GM21515 (cell line): ENCODE measurements around the gene ANGPTL4.
"Not testable (repeated sequence)": the region's sequence is repeated elsewhere in the genome, so short reads cannot be mapped to it uniquely, and the experiment has no call there.

ENCODE experiments used
- ATAC-seq: cut with Tn5 transposase; IDR thresholded peaks from one replicate; pipeline ENCODE4 v1.9.1; 2021; ENCODE audit not compliant: unreplicated experiment

The ANGPTL4 gene

DNA sequence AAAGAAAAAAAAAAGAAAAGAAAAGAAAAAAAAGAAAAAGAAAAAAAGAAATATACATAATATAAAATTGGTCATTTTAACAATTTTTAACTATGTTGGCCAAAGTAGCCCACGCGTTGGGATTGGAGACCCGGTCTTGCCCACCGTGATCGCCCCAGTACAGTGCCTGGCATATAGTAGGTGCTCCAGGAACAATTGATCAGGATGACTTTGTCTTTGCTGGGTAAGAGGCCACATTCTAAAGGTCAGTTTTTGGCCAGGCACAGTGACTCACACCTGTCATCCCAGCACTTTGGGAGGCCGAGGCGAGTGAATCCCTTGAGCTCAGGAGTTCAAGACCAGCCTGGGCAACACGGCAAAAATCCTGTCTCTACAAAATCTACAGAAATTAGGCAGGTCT, 3.8 kb upstream of the ANGPTL4 start:
- no peak for ATAC-seq

GRCh38 chr19:8361921-8362793, 1.8 kb upstream of the ANGPTL4 start:
- ATAC-seq = no peak

DNA sequence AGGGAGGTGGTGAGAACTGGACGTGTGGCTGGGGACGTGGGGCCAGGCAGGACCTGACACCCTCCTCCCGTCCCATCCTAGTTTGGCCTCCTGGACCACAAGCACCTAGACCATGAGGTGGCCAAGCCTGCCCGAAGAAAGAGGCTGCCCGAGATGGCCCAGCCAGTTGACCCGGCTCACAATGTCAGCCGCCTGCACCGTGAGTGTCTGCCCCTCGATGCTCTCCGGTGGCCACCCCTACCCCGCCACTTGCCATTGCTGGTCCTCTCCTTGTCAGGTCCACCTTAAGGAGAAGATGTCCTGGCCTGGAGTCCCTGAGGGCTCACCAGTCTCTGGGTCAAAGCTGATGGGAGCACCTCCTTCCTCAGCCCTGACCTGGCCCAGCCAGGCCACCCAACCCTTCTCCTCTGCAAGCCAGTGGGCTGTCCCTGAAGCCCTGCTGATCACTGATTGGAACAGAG, 2.2 kb downstream of the ANGPTL4 start:
- ATAC-seq = no peak

DNA sequence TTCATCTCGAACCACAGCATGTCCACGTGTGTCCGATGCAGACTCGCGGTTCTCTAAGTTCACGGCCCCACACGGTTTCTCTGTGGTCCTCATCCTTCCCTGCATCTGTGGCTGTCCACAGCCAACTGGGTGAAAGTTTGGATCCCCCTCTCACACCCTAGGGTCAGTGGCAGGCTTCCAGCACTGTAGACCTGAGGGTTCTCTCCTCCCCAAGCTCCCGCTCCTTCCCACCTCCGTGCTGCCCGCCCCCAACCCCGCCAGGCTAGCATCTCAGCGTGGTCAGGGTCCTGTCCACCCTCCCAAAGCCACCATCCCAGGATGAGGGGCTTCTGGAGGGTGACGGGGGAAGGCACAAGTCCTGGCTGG, 3.0 kb downstream of the ANGPTL4 start:
- no peak for ATAC-seq

DNA sequence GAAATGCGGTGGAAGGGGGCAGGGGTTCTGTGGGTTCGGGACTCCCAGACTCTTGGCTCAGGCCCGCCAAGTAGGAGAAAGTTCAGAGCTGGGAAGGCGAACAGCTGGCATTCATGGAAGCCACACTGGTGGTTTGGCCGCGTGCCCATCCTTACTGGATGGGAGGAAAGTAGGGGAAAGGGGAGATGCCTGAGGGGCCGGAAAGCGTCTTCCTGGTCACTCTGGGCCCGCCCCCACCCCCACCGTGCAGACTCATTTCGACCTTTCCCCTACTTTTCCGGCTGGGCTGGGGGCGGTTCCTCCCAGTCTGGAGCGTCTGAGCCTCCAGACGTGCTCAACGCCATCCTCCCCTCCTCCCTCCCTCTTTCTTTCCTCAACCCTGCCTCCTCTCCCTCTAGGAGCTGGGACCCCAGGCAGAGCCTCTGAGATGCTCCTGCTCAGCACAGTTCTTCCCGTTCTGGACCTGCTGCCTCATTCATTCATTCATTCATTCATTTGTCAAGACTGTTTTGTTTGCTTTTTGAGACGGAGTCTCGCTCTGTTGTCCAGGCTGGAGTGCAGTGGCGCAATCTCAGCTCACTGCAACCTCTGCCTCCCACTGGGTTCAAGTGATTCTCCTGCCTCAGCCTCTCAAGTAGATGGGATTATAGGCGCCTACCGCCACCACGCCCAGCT, 3.5 kb downstream of the ANGPTL4 start:
- ATAC-seq = no peak

GRCh38 chr19:8370176-8371010, 6.4 kb downstream of the ANGPTL4 start:
- ATAC-seq = no peak

GRCh38 chr19:8371011-8371804, 7.3 kb downstream of the ANGPTL4 start:
- ATAC-seq = no peak

DNA sequence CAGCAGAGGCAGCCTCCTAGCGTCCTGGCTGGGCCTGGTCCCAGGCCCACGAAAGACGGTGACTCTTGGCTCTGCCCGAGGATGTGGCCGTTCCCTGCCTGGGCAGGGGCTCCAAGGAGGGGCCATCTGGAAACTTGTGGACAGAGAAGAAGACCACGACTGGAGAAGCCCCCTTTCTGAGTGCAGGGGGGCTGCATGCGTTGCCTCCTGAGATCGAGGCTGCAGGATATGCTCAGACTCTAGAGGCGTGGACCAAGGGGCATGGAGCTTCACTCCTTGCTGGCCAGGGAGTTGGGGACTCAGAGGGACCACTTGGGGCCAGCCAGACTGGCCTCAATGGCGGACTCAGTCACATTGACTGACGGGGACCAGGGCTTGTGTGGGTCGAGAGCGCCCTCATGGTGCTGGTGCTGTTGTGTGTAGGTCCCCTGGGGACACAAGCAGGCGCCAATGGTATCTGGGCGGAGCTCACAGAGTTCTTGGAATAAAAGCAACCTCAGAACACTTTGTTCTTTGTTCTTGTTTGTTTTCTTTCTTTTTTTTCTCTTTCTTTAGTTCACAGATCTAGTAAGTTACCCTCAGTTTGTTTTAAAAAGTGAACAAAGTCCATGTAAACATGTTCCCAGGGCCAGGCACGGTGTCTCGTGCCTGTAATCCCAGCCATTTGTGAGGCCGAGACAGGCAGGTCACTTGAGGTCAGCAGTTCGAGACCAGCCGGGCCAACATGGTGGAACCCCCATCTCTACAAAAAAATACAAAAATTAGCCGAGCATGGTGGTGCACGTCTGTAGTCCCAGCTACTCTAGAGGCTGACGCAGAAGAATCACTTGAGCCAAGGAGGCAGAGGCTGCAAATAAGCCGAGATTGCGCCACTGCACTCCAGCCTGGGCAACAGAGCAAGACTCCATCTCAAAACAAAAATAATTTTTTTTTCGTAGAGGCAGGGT, 10.2 kb downstream of the ANGPTL4 start:
- ATAC-seq = no peak

- not testable (repeated sequence) for ATAC-seq
Measured at GRCh38 chr19:8375766-8376165, 11.8 kb downstream of the ANGPTL4 start.

DNA sequence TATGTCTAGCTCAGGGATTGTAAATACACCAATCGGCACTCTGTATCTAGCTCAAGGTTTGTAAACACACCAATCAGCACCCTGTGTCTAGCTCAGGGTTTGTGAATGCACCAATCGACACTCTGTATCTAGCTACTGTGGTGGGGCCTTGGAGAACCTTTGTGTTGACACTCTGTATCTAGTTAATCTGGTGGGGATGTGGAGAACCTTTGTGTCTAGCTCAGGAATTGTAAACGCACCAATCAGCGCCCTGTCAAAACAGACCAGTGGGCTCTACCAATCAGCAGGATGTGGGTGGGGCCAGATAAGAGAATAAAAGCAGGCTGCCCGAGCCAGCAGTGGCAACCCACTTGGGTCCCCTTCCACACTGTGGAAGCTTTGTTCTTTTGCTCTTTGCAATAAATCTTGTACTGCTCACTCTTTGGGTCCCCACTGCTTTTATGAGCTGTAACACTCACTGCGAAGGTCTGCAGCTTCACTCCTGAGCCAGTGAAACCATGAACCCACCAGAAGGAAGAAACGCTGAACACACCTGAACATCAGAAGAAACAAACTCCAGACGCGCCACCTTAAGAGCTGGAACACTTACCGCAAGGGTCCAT, 12.5 kb downstream of the ANGPTL4 start:
- not testable (repeated sequence) for ATAC-seq

GRCh38 chr19:8377598-8377997, 13.6 kb downstream of the ANGPTL4 start:
- ATAC-seq = no peak

DNA sequence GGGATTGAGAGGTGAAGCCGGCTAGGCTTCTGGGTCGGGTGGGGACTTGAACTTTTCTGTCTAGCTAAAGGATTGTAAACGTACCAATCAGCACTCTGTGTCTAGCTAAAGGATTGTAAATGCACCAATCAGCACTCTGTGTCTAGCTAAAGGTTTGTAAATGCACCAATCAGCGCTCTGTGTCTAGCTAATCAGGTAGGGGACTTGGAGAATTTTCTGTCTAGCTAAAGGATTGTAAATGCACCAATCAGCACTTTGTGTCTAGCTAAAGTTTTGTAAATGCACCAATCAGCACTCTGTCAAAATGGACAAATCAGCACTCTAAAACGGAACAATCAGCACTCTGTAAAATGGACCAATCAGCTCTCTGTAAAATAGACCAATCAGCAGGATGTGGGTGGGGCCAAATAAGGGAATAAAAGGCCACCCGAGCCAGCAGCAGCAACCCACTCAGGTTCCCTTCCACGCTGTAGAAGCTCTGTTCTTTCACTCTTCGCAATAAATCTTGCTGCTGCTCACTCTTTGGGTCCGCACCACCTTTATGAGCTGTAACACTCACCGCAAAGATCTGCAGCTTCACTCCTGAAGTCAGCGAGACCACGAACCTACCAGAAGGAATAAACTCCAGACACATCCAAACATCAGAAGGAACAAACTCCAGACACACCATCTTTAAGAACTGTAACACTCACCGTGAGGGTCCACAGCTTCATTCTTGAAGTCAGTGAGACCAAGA, 15.4 kb downstream of the ANGPTL4 start:
- ATAC-seq = not testable (repeated sequence)

DNA sequence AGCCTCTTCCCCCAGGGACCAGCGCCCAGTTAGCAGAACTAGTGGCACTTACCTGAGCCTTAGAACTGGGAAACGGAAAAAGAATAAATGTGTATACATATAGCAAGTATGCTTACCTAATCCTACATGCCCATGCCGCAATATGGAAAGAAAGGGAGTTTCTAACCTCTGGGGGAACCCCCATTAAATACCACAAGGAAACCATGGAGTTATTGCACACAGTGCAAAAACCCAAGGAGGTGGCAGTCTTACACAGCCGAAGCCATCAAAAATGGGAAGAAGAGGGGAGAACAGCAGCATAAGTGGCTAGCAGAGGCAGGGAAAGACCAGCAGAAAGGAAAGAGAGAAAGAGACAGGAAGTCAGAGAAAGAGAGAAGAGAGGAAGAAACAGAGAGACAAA, 20.6 kb downstream of the ANGPTL4 start:
- ATAC-seq = not testable (repeated sequence)

DNA sequence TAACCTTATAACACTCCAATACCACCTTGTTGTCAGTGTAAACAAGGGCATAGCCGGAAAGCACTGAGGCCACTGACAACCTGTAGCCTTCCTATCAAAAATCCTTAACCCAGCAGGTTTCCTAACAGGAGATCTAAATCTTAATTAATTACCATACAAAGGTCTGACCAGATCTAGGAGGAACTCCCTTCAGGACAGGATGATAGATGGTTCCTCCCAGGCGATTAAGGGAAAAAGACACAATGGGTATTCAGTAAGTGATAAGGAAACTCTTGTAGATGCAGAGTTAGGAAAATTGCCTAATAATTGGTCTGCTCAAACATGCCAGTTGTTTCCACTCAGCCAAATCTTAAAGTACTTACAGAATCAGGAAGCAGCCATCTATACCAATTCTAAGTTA, 21.1 kb downstream of the ANGPTL4 start:
- ATAC-seq = not testable (repeated sequence)

- ATAC-seq = not testable (repeated sequence)
Measured at GRCh38 chr19:8385566-8385965, 21.6 kb downstream of the ANGPTL4 start.

GRCh38 chr19:8386419-8386818, 22.5 kb downstream of the ANGPTL4 start:
- ATAC-seq = not testable (repeated sequence)

- no peak for ATAC-seq
Measured at GRCh38 chr19:8386990-8387389, 23.0 kb downstream of the ANGPTL4 start.
